Right forelimb (tissue), 1 donor: ENCODE data around the gene GOLGA8H.
"Not testable (repeated sequence)": the region's sequence is repeated elsewhere in the genome, so short reads cannot be mapped to it uniquely, and the experiment has no call there.

Experiments
- DNase-seq: peaks from one replicate; pipeline ENCODE4 v3.0.0-alpha.2; 2018

Gene GOLGA8H, protein sequence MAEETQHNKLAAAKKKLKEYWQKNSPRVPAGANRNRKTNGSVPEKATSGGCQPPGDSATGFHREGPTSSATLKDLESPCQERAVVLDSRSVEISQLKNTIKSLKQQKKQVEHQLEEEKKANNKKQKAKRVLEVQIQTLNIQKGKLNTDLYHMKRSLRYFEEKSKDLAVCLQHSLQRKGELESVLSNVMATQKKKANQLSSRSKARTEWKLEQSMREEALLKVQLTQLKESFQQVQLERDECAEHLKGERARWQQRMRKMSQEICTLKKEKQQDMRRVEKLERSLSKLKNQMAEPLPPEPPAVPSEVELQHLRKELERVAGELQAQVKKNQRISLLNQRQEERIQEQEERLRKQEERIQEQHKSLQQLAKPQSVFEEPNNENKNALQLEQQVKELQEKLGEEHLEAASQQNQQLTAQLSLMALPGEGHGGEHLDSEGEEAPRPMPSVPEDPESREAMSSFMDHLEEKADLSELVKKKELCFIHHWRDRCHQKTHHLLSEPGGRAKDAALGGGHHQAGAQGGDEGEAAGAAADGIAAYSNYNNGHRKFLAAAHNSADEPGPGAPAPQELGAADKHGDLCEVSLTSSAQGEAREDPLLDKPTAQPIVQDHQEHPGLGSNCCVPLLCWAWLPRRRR

DNA sequence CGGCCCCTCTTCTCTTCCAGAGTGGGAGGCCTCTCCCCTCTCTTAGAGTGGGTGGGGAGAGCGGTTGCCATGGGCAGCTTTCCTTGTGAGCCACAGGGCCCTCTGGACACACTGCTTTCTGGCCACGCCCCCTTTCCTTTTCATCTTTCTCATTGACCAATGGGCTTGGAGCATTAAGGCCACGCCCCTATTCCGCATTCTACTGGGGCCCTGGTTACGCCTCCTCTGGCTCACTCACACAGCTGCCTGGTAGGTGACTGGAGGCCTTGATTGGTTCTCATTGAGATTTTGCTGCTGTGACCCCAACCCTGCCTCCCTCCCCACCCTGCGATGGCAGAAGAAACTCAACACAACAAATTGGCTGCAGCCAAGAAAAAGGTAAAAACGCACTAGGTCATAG is at the start of gene GOLGA8H:
TSS of gene GOLGA8H (plus strand) at position 233 of the 400 bp plus-strand sequence. CDS start at position 331, 98 bp downstream.
- not testable (repeated sequence) for DNase-seq

DNA sequence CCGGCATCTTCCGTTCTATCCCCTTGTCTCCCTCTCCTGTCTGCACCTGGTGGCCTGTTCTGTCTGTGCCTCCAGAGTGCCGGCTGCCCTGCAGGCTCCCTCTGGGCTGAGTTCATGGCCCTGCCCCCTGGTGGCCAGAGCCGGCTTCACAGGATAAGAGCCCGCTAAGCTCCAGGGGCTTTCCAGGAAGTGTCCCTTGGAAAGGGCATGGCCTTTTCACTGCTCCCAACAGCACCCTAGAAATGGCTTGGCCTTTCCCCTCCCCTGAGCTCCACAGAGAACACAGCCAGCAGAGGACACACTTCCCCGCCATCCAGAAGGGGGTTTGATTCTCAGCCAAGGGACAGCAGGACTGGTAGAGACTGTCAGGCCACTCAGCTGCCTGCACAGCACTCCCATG is 36.9 kb upstream of the GOLGA8H start:
- DNase-seq: peak; percentile 41

GRCh38 chr15:30573012-30573491 is 30.8 kb upstream of the GOLGA8H start:
- DNase-seq: not testable (repeated sequence)

DNA sequence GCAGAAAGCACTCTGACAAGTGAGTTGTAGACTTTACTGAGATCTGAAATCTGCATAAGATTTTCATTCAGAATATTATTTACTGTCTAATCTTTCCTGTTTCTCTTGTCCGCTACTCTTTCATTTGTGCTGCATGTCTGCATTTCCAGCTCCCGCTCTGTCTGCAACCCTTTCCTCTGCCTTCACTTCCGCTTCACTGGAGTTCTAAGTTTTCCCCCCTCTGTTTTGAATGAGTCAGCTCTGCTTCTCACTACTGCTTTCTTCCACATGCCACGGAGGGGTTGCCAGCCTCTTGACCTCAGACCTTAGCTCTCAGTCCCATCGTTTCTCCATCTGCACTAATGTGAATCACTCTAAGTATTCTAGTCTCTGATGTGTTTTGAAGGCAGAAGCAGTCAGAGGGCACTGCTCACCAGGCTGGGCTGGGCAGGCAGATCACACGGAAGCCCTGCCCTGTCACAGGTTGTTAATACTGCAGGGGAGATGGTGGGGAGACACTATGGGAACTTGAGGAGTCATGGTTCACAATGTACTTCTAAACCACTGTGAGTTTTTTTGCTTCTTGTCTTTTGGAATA is 24.3 kb upstream of the GOLGA8H start:
- not testable (repeated sequence) for DNase-seq

GRCh38 chr15:30580716-30581115 is 23.1 kb upstream of the GOLGA8H start:
- not testable (repeated sequence) for DNase-seq

- not testable (repeated sequence) for DNase-seq
Observed at GRCh38 chr15:30598953-30599352, 4.9 kb upstream of the GOLGA8H start.

DNA sequence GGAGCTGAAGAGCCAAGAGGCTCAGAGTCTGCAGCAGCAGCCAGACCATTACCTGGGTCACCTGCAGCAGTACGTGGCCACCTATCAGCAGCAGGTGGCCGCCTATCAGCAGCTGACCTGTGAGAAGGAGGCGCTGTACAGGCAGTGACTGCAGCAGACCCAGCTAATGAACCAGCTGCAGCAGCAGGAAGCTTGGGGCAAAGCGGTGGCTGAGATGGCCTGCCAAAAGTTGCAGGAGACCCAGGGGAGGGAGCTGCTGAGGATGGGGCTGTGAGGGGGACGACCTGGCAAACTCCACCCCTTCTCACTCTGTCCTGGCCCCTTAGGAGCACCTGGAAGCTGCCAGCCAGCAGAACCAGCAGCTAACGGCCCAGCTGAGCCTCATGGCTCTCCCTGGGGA is 8.4 kb downstream of the GOLGA8H start:
- not testable (repeated sequence) for DNase-seq

DNA sequence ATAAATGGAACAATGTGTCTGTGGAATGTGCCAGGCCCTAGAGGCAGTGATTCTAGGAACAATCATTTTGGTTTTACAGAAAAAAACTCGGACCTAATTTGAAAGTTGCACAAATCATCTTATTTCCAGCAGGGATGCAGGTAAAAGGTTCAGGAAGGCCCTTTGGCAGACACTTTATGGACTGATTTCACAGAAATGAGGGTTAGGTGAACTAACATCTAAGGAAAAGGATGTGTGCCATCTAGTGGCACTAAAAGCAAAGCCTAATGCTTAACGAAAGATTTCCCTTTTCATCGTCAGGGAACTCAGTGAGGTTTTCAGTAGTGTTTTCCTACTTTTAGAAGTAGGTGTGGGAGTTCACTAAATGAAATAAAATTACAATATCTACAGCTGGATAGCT is 17.5 kb downstream of the GOLGA8H start:
- DNase-seq: not testable (repeated sequence)

- DNase-seq: peak; percentile 94
Observed at GRCh38 chr15:30625436-30626193, 21.8 kb downstream of the GOLGA8H start, which contains the start of gene ARHGAP11B. Gene ARHGAP11B, plus strand, starts transcription at chr15:30626128.

GRCh38 chr15:30626194-30626565 is 22.4 kb downstream of the GOLGA8H start:
- DNase-seq: not testable (repeated sequence)

DNA sequence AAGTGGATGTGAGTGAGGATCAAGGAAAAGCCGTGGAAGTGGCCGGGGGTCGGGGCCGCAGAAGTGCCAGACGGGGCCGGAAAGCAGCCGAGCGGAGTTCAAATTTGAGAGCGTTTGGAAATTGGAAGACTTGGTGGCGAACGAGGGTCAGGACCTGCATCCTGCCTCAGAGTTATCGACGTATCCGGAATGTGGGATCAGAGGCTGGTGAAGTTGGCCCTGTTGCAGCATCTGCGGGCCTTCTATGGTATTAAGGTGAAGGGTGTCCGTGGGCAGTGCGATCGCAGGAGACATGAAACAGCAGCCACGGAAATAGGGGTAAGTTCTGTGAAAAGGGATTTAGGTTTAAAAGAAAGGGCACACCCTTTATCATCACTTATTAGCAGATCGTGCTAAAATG is 22.8 kb downstream of the GOLGA8H start:
- not testable (repeated sequence) for DNase-seq

GRCh38 chr15:30650012-30650929 is 46.4 kb downstream of the GOLGA8H start:
- DNase-seq: no peak

GRCh38 chr15:30661154-30661553 is 57.3 kb downstream of the GOLGA8H start:
- DNase-seq: not testable (repeated sequence)
